ENCODE measurements around the gene RBM42. TPM values are rescaled to one million over a fixed set of nuclear protein-coding genes. Genes with fewer than 3 reads are reported as not detected.

The RBM42 gene
- total RNA-seq, 1 experiment from 2014 or later: 87.7 TPM

DNA sequence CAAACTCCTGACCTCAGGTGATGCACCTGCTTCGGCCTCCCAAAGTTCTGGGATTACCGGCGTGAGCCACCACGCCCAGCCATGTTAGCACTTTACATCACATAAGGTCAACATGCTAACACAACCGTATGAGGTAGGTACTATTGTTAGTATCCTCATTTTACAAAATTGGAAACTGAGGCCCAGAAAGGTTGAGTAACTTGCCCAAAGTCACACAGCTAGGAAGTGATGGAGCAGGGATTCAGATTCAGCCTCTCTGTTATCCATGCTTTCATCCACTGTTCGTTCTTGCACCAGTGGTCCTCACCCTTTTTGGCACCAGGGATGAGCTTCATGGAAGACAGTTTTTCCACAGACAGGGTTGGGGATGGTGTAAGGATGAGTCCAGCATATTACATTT lies 27.9 kb downstream of the RBM42 start:
- BruUV-seq (replicated peaks): no TSS peak
- no peak overlapping the region for H3K27ac Mint-ChIP-seq (ENCODE audit: low read depth, unreplicated experiment)
- peaks cover 98% of the 10 kb centered on the region for H3K36me3 Mint-ChIP-seq (ENCODE audit: insufficient read depth, unreplicated experiment)
- ChIA-PET POLR2A (interaction anchor here (0.7 to 1.5 kb wide), 3 partner anchors 8 to 148 kb away, joined by 3 to 11 read pairs (median 5); partner anchors contain the start of gene COX6B1), CTCF (no interaction called here)
- intact Hi-C loops (cut with micrococcal nuclease): no loop called here
- no peak for DNase-seq (ENCODE audit: unreplicated experiment)
- no peaks in the 10 kb centered on the region for H3K27me3 Mint-ChIP-seq (ENCODE audit: insufficient read depth, unreplicated experiment)
- TF ChIP-seq, protein P1, sequence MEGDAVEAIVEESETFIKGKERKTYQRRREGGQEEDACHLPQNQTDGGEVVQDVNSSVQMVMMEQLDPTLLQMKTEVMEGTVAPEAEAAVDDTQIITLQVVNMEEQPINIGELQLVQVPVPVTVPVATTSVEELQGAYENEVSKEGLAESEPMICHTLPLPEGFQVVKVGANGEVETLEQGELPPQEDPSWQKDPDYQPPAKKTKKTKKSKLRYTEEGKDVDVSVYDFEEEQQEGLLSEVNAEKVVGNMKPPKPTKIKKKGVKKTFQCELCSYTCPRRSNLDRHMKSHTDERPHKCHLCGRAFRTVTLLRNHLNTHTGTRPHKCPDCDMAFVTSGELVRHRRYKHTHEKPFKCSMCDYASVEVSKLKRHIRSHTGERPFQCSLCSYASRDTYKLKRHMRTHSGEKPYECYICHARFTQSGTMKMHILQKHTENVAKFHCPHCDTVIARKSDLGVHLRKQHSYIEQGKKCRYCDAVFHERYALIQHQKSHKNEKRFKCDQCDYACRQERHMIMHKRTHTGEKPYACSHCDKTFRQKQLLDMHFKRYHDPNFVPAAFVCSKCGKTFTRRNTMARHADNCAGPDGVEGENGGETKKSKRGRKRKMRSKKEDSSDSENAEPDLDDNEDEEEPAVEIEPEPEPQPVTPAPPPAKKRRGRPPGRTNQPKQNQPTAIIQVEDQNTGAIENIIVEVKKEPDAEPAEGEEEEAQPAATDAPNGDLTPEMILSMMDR (IDR thresholded peaks at IDR 0.05; ENCODE audit: unreplicated experiment): no peak
- H3K4me1 Mint-ChIP-seq (ENCODE audit: insufficient read depth, unreplicated experiment): no peaks in the 10 kb centered on the region
- no peak overlapping the region for H3K4me3 Mint-ChIP-seq (ENCODE audit: unreplicated experiment)
- H3K9me3 Mint-ChIP-seq (ENCODE audit: unreplicated experiment): no peaks in the 10 kb centered on the region

DNA sequence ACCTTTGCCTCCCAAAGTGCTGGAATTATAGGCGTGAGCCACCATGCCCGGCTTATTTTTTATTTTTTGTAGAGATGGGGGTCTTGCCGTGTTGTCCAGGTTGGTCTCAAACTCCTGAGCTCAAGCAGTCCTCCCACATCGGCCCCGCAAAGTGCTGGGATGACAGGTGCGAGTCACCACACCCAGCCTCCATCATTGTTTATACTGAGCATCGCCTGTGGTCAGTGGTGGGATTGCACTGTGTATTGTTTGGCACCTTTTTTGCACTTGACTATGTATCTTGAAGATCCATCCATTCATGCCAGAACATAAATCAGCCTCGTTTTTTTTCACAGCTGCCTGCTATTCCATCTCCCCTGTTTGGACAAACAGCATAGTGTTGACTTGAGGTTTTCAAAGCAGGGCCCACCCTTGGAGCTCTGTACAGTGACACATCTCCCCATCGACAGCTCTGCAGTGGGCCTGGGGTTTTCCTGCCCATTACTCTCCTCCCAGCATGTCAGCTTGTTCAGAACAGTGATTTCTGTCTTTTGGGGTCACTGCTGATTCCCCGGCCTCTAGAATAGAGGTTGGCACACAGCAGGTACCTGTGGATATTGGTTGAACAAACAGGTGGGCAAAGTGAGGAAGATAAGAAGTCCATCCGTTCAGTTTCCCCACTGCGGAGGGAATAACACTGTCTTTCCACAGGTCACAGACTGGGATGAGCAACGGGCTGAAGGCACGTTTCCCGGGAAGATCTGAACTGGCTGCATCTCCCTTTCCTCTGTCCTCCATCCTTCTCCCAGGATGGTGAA lies 29.3 kb downstream of the RBM42 start:
- peaks cover 93% of the 10 kb centered on the region for H3K36me3 Mint-ChIP-seq (ENCODE audit: insufficient read depth, unreplicated experiment)

DNA sequence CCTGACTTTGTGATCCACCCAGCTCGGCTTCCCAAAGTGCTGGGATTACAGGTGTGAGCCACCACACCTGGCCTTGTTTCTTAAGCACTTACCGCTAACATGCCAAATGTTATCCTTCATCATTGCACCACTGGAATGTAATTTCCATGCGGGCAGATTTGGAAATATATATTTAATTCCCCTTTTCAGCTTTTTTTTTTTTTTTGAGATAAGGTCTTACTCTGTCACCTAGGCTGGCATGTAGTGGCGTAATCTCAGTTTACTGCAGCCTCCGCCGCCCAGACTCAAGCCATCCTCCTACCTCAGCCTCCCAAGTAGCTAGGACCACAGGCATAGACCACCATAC lies 33.1 kb downstream of the RBM42 start:
- intact Hi-C loops (cut with micrococcal nuclease): no loop called here
- H3K27me3 Mint-ChIP-seq (ENCODE audit: insufficient read depth, unreplicated experiment): no peaks in the 10 kb centered on the region
- TF ChIP-seq, protein P1 (IDR thresholded peaks at IDR 0.05; ENCODE audit: unreplicated experiment): no peak
- BruUV-seq (replicated peaks): no TSS peak
- H3K4me1 Mint-ChIP-seq (ENCODE audit: insufficient read depth, unreplicated experiment): no peaks in the 10 kb centered on the region
- no peak overlapping the region for H3K27ac Mint-ChIP-seq (ENCODE audit: low read depth, unreplicated experiment)
- CTCF ChIA-PET: interaction anchor here (0.6 to 1.3 kb wide), 3 partner anchors 10 to 308 kb away, joined by 3 to 5 read pairs (median 4); no protein-coding TSS in a partner anchor
- no peak overlapping the region for H3K4me3 Mint-ChIP-seq (ENCODE audit: unreplicated experiment)
- no peak for DNase-seq (ENCODE audit: unreplicated experiment)
- no peaks in the 10 kb centered on the region for H3K9me3 Mint-ChIP-seq (ENCODE audit: unreplicated experiment)
- peaks cover 64% of the 10 kb centered on the region for H3K36me3 Mint-ChIP-seq (ENCODE audit: insufficient read depth, unreplicated experiment)
- POLR2A ChIA-PET: interaction anchor here (0.9 to 1.4 kb wide), 3 partner anchors 8 to 202 kb away, joined by 3 read pairs; partner anchors contain the start of gene COX6B1

More for the DNA sequence above, 29.3 kb downstream of the RBM42 start:
- no peak for DNase-seq (ENCODE audit: unreplicated experiment)
- Mint-ChIP-seq H3K4me1 (ENCODE audit: insufficient read depth, unreplicated experiment) (no peaks in the 10 kb centered on the region), H3K4me3 (ENCODE audit: unreplicated experiment) (no peak overlapping the region), H3K9me3 (ENCODE audit: unreplicated experiment) (no peaks in the 10 kb centered on the region), H3K27me3 (ENCODE audit: insufficient read depth, unreplicated experiment) (no peaks in the 10 kb centered on the region), H3K27ac (ENCODE audit: low read depth, unreplicated experiment) (no peak overlapping the region)
- TF ChIP-seq, protein P1 (IDR thresholded peaks at IDR 0.05; ENCODE audit: unreplicated experiment): no peak
- intact Hi-C loops (cut with micrococcal nuclease): no loop called here
- CTCF ChIA-PET: interaction anchor here (1.0 kb wide), 1 partner anchor 35 kb away, joined by 3 read pairs; no protein-coding TSS in a partner anchor
- BruUV-seq (replicated peaks): no TSS peak
- POLR2A ChIA-PET: no interaction called here

DNA sequence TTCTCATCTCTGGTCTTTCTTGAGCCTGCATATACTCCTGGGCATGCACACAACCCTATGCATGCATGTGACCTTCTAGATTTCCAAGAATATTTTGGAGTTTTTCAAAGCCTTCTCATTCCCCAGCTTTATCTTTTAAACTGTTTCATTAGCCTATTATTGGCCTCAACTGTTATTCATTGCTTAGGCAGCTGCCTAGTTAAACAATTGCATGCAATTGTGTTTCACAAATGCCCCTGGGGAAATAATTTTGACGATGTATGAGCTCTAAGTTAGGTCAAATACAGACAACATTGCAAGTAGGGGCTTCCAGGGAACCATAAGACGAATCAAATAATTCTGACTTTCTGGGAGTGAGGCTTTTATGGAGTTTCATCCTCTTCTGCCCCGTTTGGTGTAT lies 35.1 kb downstream of the RBM42 start:
- Mint-ChIP-seq H3K9me3 (ENCODE audit: unreplicated experiment) (no peaks in the 10 kb centered on the region), H3K4me3 (ENCODE audit: unreplicated experiment) (no peak overlapping the region)
- POLR2A ChIA-PET: interaction anchor here (0.6 kb wide), 1 partner anchor 350 kb away, joined by 3 read pairs; the partner anchor contains the start of gene ALKBH6

More for the DNA sequence above, 35.1 kb downstream of the RBM42 start:
- Mint-ChIP-seq H3K27me3 (ENCODE audit: insufficient read depth, unreplicated experiment) (peaks cover under 1% of the 10 kb centered on the region), H3K4me1 (ENCODE audit: insufficient read depth, unreplicated experiment) (no peaks in the 10 kb centered on the region), H3K36me3 (ENCODE audit: insufficient read depth, unreplicated experiment) (peaks cover 45% of the 10 kb centered on the region), H3K27ac (ENCODE audit: low read depth, unreplicated experiment) (no peak overlapping the region)
- DNase-seq (ENCODE audit: unreplicated experiment): no peak
- no TSS peak for BruUV-seq (replicated peaks)
- CTCF ChIA-PET: interaction anchor here (1.1 kb wide), 1 partner anchor 191 kb away, joined by 5 read pairs; no protein-coding TSS in a partner anchor
- TF ChIP-seq, protein P1 (IDR thresholded peaks at IDR 0.05; ENCODE audit: unreplicated experiment): no peak
- intact Hi-C loops (cut with micrococcal nuclease): no loop called here

Data from MCF 10A (cell line).